CD4-positive, CD25-positive, alpha-beta regulatory T cell (primary cell): ENCODE results near the gene NUP93. TPM values are rescaled to one million over a fixed set of nuclear protein-coding genes. Genes with fewer than 3 reads are reported as not detected.

Experiments
- ATAC-seq, 2 donors: fragments of 150-1000 bp; cut with Tn5 transposase; one replicate each; pipeline ENCODE4 v1.10.0; 2021; ENCODE audit warnings: low read depth in 2 of 2, moderate number of reproducible peaks in 2 of 2, moderate library complexity in 1 of 2
- DNase-seq, 3 donors: peaks; one replicate each; pipeline versions ENCODE4 v3.0.0 to v3.0.0-alpha.2; 2012 to 2022; ENCODE audit warnings: mixed read lengths in 1 of 3
- H3K27ac ChIP-seq: one replicate; pipeline ENCODE4 v1.7.0; 2013; ENCODE audit warnings: mild to moderate bottlenecking, low read length; ENCODE audit not compliant: insufficient read depth, poor library complexity, severe bottlenecking
- H3K27me3 ChIP-seq: one replicate; pipeline ENCODE4 v1.7.0; 2013; ENCODE audit warnings: low read length; ENCODE audit not compliant: control insufficient read depth, insufficient read depth
- H3K36me3 ChIP-seq: one replicate; pipeline ENCODE4 v1.7.0; 2013; ENCODE audit warnings: mild to moderate bottlenecking, low read length, moderate library complexity; ENCODE audit not compliant: control insufficient read depth, insufficient read depth
- H3K4me1 ChIP-seq: 2 replicates; pipeline ENCODE4 v1.7.0; 2013; ENCODE audit warnings: mild to moderate bottlenecking, low read length; ENCODE audit not compliant: insufficient read depth, control insufficient read depth, poor library complexity, severe bottlenecking
- H3K4me3 ChIP-seq: one replicate; pipeline ENCODE4 v1.7.0; 2013; ENCODE audit warnings: low read depth, mild to moderate bottlenecking, low read length, moderate library complexity
- H3K9me3 ChIP-seq, 2 experiments: 1 replicate in 1 of 2; 2 replicates in 1 of 2; pipeline ENCODE4 v1.7.0; 2013; ENCODE audit warnings: low read length in 2 of 2, mild to moderate bottlenecking in 1 of 2, moderate library complexity in 1 of 2; ENCODE audit not compliant: control insufficient read depth in 2 of 2
- H3K27ac Mint-ChIP-seq, 3 donors: one replicate each; pipeline ENCODE4 v1.8.0; 2020 to 2022; ENCODE audit warnings: mild to moderate bottlenecking in 3 of 3, mixed read lengths in 3 of 3, moderate library complexity in 2 of 3
- H3K27me3 Mint-ChIP-seq: one replicate; pipeline ENCODE4 v1.8.0; 2022; ENCODE audit warnings: mild to moderate bottlenecking, mixed read lengths
- H3K36me3 Mint-ChIP-seq: one replicate; pipeline ENCODE4 v1.8.0; 2020; ENCODE audit warnings: mixed read lengths
- H3K4me1 Mint-ChIP-seq, 4 donors: one replicate each; pipeline ENCODE4 v1.8.0; 2020 to 2022; ENCODE audit warnings: mixed read lengths in 4 of 4, mild to moderate bottlenecking in 1 of 4
- H3K4me3 Mint-ChIP-seq, 4 donors: one replicate each; pipeline ENCODE4 v1.8.0; 2020 to 2022; ENCODE audit warnings: mild to moderate bottlenecking in 4 of 4, mixed read lengths in 4 of 4, moderate library complexity in 3 of 4
- H3K9me3 Mint-ChIP-seq, 7 donors: one replicate each; pipeline ENCODE4 v1.8.0; 2020 to 2022; ENCODE audit warnings: mixed read lengths in 7 of 7, mild to moderate bottlenecking in 3 of 7, moderate library complexity in 2 of 7
- polyA plus RNA-seq, 4 donors: library from polyadenylated mRNA; unstranded; fragments of 300-500 nt; fragmentation: Illumina TruSeq; gene quantifications; one replicate each; pipeline ENCODE4 v1.2.3, GENCODE V29; 2021
- total RNA-seq: library from RNA; stranded (reverse); gene quantifications from one replicate; pipeline ENCODE4 v1.2.3, GENCODE V29; 2022

NUP93 gene
- total and polyA plus RNA-seq, 5 donors from 2014 or later: 55.0 to 92.7 (median 77.8) TPM

- H3K27ac Mint-ChIP-seq: no peak overlapping the region
- peaks cover 9% of the 10 kb centered on the region for H3K27me3 Mint-ChIP-seq
- H3K4me3 Mint-ChIP-seq: no peak overlapping the region
- DNase-seq (no peak), ATAC-seq (no peak)
- no peaks in the 10 kb centered on the region for H3K36me3 ChIP-seq
- peaks cover 0 to 3% (median 0%) of the 10 kb centered on the region in 4 donors for H3K4me1 Mint-ChIP-seq
- H3K27ac ChIP-seq: no peak overlapping the region
- H3K9me3 ChIP-seq: no peaks in the 10 kb centered on the region
- H3K4me3 ChIP-seq: no peak overlapping the region
- no peaks in the 10 kb centered on the region for H3K9me3 Mint-ChIP-seq
- no peaks in the 10 kb centered on the region for H3K4me1 ChIP-seq
- H3K36me3 Mint-ChIP-seq: no peaks in the 10 kb centered on the region
- no peaks in the 10 kb centered on the region for H3K27me3 ChIP-seq
These were observed 162.8 kb downstream of the NUP93 start for GRCh38 chr16:56892705-56893104.

- Histone ChIP-seq H3K36me3 (no peaks in the 10 kb centered on the region), H3K9me3 (no peaks in the 10 kb centered on the region), H3K4me1 (peaks cover 4% of the 10 kb centered on the region), H3K27me3 (no peaks in the 10 kb centered on the region), H3K4me3 (no peak overlapping the region), H3K27ac (no peak overlapping the region)
- DNase-seq (no peak), ATAC-seq (no peak)
- Mint-ChIP-seq H3K4me1 (peaks cover 0 to 15% (median 6%) of the 10 kb centered on the region in 4 donors), H3K27ac (no peak overlapping the region), H3K9me3 (no peaks in the 10 kb centered on the region), H3K36me3 (no peaks in the 10 kb centered on the region), H3K4me3 (no peak overlapping the region), H3K27me3 (peaks cover 9% of the 10 kb centered on the region)
These were observed 164.5 kb downstream of the NUP93 start for GRCh38 chr16:56894331-56894917.

GRCh38 chr16:56895813-56896212 lies 165.9 kb downstream of the NUP93 start:
- DNase-seq (no peak), ATAC-seq (no peak)
- Mint-ChIP-seq H3K9me3 (no peaks in the 10 kb centered on the region), H3K27me3 (peaks cover 9% of the 10 kb centered on the region), H3K4me3 (no peak overlapping the region), H3K36me3 (no peaks in the 10 kb centered on the region), H3K27ac (no peak overlapping the region), H3K4me1 (peaks cover 0 to 22% (median 6%) of the 10 kb centered on the region in 4 donors)
- no peak overlapping the region for H3K4me3 ChIP-seq
- H3K9me3 ChIP-seq: no peaks in the 10 kb centered on the region
- H3K4me1 ChIP-seq: peaks cover 4% of the 10 kb centered on the region
- no peaks in the 10 kb centered on the region for H3K36me3 ChIP-seq
- no peak overlapping the region for H3K27ac ChIP-seq
- H3K27me3 ChIP-seq: no peaks in the 10 kb centered on the region

- Mint-ChIP-seq H3K9me3 (peaks cover 0 to 2% (median 0%) of the 10 kb centered on the region in 7 donors), H3K4me1 (peaks cover 0 to 22% (median 6%) of the 10 kb centered on the region in 4 donors), H3K4me3 (no peak overlapping the region), H3K27me3 (peaks cover 13% of the 10 kb centered on the region), H3K36me3 (no peaks in the 10 kb centered on the region), H3K27ac (no peak overlapping the region)
- Histone ChIP-seq H3K27ac (no peak overlapping the region), H3K9me3 (no peaks in the 10 kb centered on the region), H3K4me1 (peaks cover 4% of the 10 kb centered on the region), H3K4me3 (no peak overlapping the region), H3K36me3 (no peaks in the 10 kb centered on the region), H3K27me3 (peaks cover 2% of the 10 kb centered on the region)
- DNase-seq (no peak), ATAC-seq (no peak)
These were observed 166.3 kb downstream of the NUP93 start for GRCh38 chr16:56896244-56896643.

- peaks cover 19% of the 10 kb centered on the region for H3K27me3 Mint-ChIP-seq
These were observed 167.3 kb downstream of the NUP93 start for GRCh38 chr16:56897026-56897799.

GRCh38 chr16:56898847-56899246 lies 168.9 kb downstream of the NUP93 start:
- H3K9me3 ChIP-seq: no peaks in the 10 kb centered on the region
- peaks cover 19% of the 10 kb centered on the region for H3K27me3 Mint-ChIP-seq
- peak overlapping the region in 1 of 3 donors; percentile 14 for H3K27ac Mint-ChIP-seq
- H3K4me1 ChIP-seq: peaks cover 4% of the 10 kb centered on the region
- DNase-seq (peak in 1 of 3 donors; percentile 37), ATAC-seq (no peak)
- H3K27me3 ChIP-seq: peaks cover 2% of the 10 kb centered on the region
- no peak overlapping the region for H3K4me3 ChIP-seq
- H3K4me1 Mint-ChIP-seq: peaks cover 0 to 22% (median 6%) of the 10 kb centered on the region in 4 donors
- no peaks in the 10 kb centered on the region for H3K36me3 ChIP-seq
- no peaks in the 10 kb centered on the region for H3K36me3 Mint-ChIP-seq
- no peak overlapping the region for H3K27ac ChIP-seq
- peaks cover 0 to 2% (median 0%) of the 10 kb centered on the region in 7 donors for H3K9me3 Mint-ChIP-seq
- H3K4me3 Mint-ChIP-seq: no peak overlapping the region

More at GRCh38 chr16:56897026-56897799, 167.3 kb downstream of the NUP93 start:
- no peaks in the 10 kb centered on the region for H3K36me3 Mint-ChIP-seq
- peaks cover 0 to 2% (median 0%) of the 10 kb centered on the region in 7 donors for H3K9me3 Mint-ChIP-seq
- Histone ChIP-seq H3K27me3 (peaks cover 2% of the 10 kb centered on the region), H3K36me3 (no peaks in the 10 kb centered on the region), H3K4me3 (no peak overlapping the region), H3K4me1 (peaks cover 4% of the 10 kb centered on the region), H3K27ac (no peak overlapping the region), H3K9me3 (no peaks in the 10 kb centered on the region)
- ATAC-seq (no peak), DNase-seq (no peak)
- peak overlapping the region in 1 of 3 donors; percentile 59 for H3K27ac Mint-ChIP-seq
- H3K4me1 Mint-ChIP-seq: peaks cover 0 to 22% (median 6%) of the 10 kb centered on the region in 4 donors
- H3K4me3 Mint-ChIP-seq: no peak overlapping the region
